A673 (cell line): Measurements from ENCODE around the gene FASTKD2.

Experiments
- EZH2 ChIP-seq: fragments of 200-600 bp; sonication (generic); IDR thresholded peaks from 2 replicates; pipeline ENCODE4 v1.6.1; 2017; ENCODE audit warnings: borderline replicate concordance, low read depth, mild to moderate bottlenecking, mixed read lengths, antibody characterized with exemption, low read length; ENCODE audit not compliant: poor library complexity, severe bottlenecking
- TF ChIP-seq, protein P1 (sequence below): fragments of 300-800, 200-600 bp; sonication (generic); conservative IDR thresholded peaks from 2 replicates; pipeline ENCODE4 v1.5.1; 2017; ENCODE audit warnings: low read depth, mild to moderate bottlenecking, antibody characterized with exemption, low read length, moderate library complexity, mixed read lengths

DNA sequence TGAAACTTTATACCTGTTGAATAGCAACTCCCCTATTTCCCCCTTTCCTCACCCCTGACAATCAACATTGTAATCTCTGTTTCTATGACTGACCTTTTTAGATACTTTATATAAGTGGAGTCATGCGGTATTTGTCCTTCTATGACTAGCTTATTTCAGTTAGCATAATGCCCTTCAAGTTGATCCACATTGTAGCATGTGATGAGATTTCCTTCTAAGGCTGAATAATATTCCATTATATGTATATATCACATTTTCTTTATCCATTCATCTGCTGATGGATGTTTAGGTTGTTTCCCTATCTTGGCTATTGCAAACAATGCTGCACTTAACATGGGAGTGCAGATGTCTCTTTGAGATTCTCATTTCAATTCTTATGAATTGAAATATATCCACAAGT lies 9.5 kb downstream of the FASTKD2 start:
- TF ChIP-seq, protein P1, sequence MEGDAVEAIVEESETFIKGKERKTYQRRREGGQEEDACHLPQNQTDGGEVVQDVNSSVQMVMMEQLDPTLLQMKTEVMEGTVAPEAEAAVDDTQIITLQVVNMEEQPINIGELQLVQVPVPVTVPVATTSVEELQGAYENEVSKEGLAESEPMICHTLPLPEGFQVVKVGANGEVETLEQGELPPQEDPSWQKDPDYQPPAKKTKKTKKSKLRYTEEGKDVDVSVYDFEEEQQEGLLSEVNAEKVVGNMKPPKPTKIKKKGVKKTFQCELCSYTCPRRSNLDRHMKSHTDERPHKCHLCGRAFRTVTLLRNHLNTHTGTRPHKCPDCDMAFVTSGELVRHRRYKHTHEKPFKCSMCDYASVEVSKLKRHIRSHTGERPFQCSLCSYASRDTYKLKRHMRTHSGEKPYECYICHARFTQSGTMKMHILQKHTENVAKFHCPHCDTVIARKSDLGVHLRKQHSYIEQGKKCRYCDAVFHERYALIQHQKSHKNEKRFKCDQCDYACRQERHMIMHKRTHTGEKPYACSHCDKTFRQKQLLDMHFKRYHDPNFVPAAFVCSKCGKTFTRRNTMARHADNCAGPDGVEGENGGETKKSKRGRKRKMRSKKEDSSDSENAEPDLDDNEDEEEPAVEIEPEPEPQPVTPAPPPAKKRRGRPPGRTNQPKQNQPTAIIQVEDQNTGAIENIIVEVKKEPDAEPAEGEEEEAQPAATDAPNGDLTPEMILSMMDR = no peak
- no peak for TF ChIP-seq EZH2
